ENCODE data around the gene SLC4A2. TPM values are rescaled to one million over a fixed set of nuclear protein-coding genes. Genes with fewer than 3 reads are reported as not detected.
A peak's percentile ranks its signal among the peaks of the same experiment; 100 is the strongest.

Gene SLC4A2
- total and polyA plus RNA-seq, 2 of the 8 experiments (the other 6 are each of a cell fraction or from before 2014, with no cell fraction given), result 72.6 to 147 TPM

GRCh38 chr7:151091431-151091830 is 32.0 kb downstream of the SLC4A2 start (continued):
- TF ChIP-seq CTCF (IDR thresholded peaks at IDR 0.05; ENCODE audit: control extremely low read depth in 1 of 3, insufficient read depth in 1 of 3, low read depth in 1 of 3, low read length in 3 of 3) (peak in 2 of 3 experiments; percentile 78 to 91; a peak in 3 of 4 replicates), RAD21 (IDR thresholded peaks at IDR 0.05 in 1 of 2, conservative IDR thresholded peaks at IDR 0.05 in 1 of 2; ENCODE audit: low read depth in 2 of 2, low read length in 2 of 2) (peak; percentile 65 to 67), TEAD4 (IDR thresholded peaks at IDR 0.05; ENCODE audit: low read depth, low read length) (no peak), EP300 (IDR thresholded peaks at IDR 0.05; ENCODE audit: borderline replicate concordance in 1 of 2, low read depth in 2 of 2, low read length in 2 of 2) (no peak), ZNF274 (IDR thresholded peaks at IDR 0.05; ENCODE audit: borderline replicate concordance, extremely low read depth, low read length) (no peak), SIN3A (conservative IDR thresholded peaks at IDR 0.05 in 1 of 2, IDR thresholded peaks at IDR 0.05 in 1 of 2; ENCODE audit: low read depth in 1 of 2, low read length in 2 of 2) (peak in 1 of 2 experiments; percentile 64; a peak in 1 of 4 replicates), POLR2A (IDR thresholded peaks at IDR 0.05; ENCODE audit: control extremely low read depth in 1 of 2, low read depth in 2 of 2, low read length in 2 of 2) (no peak)
- TF ChIP-seq, protein P1, sequence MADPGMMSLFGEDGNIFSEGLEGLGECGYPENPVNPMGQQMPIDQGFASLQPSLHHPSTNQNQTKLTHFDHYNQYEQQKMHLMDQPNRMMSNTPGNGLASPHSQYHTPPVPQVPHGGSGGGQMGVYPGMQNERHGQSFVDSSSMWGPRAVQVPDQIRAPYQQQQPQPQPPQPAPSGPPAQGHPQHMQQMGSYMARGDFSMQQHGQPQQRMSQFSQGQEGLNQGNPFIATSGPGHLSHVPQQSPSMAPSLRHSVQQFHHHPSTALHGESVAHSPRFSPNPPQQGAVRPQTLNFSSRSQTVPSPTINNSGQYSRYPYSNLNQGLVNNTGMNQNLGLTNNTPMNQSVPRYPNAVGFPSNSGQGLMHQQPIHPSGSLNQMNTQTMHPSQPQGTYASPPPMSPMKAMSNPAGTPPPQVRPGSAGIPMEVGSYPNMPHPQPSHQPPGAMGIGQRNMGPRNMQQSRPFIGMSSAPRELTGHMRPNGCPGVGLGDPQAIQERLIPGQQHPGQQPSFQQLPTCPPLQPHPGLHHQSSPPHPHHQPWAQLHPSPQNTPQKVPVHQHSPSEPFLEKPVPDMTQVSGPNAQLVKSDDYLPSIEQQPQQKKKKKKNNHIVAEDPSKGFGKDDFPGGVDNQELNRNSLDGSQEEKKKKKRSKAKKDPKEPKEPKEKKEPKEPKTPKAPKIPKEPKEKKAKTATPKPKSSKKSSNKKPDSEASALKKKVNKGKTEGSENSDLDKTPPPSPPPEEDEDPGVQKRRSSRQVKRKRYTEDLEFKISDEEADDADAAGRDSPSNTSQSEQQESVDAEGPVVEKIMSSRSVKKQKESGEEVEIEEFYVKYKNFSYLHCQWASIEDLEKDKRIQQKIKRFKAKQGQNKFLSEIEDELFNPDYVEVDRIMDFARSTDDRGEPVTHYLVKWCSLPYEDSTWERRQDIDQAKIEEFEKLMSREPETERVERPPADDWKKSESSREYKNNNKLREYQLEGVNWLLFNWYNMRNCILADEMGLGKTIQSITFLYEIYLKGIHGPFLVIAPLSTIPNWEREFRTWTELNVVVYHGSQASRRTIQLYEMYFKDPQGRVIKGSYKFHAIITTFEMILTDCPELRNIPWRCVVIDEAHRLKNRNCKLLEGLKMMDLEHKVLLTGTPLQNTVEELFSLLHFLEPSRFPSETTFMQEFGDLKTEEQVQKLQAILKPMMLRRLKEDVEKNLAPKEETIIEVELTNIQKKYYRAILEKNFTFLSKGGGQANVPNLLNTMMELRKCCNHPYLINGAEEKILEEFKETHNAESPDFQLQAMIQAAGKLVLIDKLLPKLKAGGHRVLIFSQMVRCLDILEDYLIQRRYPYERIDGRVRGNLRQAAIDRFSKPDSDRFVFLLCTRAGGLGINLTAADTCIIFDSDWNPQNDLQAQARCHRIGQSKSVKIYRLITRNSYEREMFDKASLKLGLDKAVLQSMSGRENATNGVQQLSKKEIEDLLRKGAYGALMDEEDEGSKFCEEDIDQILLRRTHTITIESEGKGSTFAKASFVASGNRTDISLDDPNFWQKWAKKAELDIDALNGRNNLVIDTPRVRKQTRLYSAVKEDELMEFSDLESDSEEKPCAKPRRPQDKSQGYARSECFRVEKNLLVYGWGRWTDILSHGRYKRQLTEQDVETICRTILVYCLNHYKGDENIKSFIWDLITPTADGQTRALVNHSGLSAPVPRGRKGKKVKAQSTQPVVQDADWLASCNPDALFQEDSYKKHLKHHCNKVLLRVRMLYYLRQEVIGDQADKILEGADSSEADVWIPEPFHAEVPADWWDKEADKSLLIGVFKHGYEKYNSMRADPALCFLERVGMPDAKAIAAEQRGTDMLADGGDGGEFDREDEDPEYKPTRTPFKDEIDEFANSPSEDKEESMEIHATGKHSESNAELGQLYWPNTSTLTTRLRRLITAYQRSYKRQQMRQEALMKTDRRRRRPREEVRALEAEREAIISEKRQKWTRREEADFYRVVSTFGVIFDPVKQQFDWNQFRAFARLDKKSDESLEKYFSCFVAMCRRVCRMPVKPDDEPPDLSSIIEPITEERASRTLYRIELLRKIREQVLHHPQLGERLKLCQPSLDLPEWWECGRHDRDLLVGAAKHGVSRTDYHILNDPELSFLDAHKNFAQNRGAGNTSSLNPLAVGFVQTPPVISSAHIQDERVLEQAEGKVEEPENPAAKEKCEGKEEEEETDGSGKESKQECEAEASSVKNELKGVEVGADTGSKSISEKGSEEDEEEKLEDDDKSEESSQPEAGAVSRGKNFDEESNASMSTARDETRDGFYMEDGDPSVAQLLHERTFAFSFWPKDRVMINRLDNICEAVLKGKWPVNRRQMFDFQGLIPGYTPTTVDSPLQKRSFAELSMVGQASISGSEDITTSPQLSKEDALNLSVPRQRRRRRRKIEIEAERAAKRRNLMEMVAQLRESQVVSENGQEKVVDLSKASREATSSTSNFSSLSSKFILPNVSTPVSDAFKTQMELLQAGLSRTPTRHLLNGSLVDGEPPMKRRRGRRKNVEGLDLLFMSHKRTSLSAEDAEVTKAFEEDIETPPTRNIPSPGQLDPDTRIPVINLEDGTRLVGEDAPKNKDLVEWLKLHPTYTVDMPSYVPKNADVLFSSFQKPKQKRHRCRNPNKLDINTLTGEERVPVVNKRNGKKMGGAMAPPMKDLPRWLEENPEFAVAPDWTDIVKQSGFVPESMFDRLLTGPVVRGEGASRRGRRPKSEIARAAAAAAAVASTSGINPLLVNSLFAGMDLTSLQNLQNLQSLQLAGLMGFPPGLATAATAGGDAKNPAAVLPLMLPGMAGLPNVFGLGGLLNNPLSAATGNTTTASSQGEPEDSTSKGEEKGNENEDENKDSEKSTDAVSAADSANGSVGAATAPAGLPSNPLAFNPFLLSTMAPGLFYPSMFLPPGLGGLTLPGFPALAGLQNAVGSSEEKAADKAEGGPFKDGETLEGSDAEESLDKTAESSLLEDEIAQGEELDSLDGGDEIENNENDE (IDR thresholded peaks at IDR 0.05; ENCODE audit: insufficient replicate concordance, low read length), result no peak

Measured in H1 (cell line).